SK-N-MC (cell line): ENCODE measurements around the gene RARS1.

Experiments
- EZH2 ChIP-seq: fragments of 200-600 bp; sonication (generic); IDR thresholded peaks from one replicate; pipeline ENCODE4 v1.6.1; 2017; ENCODE audit warnings: antibody characterized with exemption
- FOXP2 ChIP-seq: optimal IDR thresholded peaks from 2 replicates; pipeline ENCODE3; 2011; ENCODE audit warnings: mild to moderate bottlenecking, moderate library complexity; ENCODE audit not compliant: insufficient read depth; ENCODE audit errors: extremely low read length, control extremely low read depth
- POLR2AphosphoS5 ChIP-seq: IDR thresholded peaks from 2 replicates; pipeline ENCODE4 v1.6.1; 2012; ENCODE audit warnings: mild to moderate bottlenecking, low read depth, low read length, borderline replicate concordance

GRCh38 chr5:168472329-168472728, 13.9 kb upstream of the RARS1 start:
- TF ChIP-seq EZH2 (no peak), POLR2AphosphoS5 (no peak), FOXP2 (no peak)
